HAP-1 (cell line): ENCODE results near the gene FRMD6.
"Not testable (repeated sequence)": the region's sequence is repeated elsewhere in the genome, so short reads cannot be mapped to it uniquely, and the experiment has no call there.

ENCODE experiments used
- DNase-seq, 2 experiments: peaks; one replicate each; pipeline ENCODE4 v3.0.0-alpha.2; 2016 to 2020; ENCODE audit warnings: low spot score in 2 of 2
- H3K27me3 ChIP-seq: fragments of 250-450 bp; sonication (Bioruptor Pico); 2 replicates; pipeline ENCODE4 v1.5.1; 2020; ENCODE audit warnings: low read depth, mild to moderate bottlenecking, moderate library complexity
- H3K36me3 ChIP-seq: fragments of 250-450 bp; sonication (Bioruptor Pico); replicated peaks from 2 replicates; pipeline ENCODE4 v1.5.1; 2020; ENCODE audit warnings: mild to moderate bottlenecking
- H3K4me1 ChIP-seq: fragments of 250-450 bp; sonication (Bioruptor Pico); 2 replicates; pipeline ENCODE4 v1.5.1; 2020; ENCODE audit warnings: mild to moderate bottlenecking
- H3K4me3 ChIP-seq: fragments of 250-450 bp; sonication (Bioruptor Pico); 2 replicates; pipeline ENCODE4 v1.5.1; 2020; ENCODE audit warnings: mild to moderate bottlenecking, moderate library complexity
- H3K9me3 ChIP-seq: fragments of 250-450 bp; sonication (Bioruptor Pico); 2 replicates; pipeline ENCODE4 v1.5.1; 2020; ENCODE audit warnings: mild to moderate bottlenecking, moderate library complexity
- in situ Hi-C: fragments of 300-500 bp; cut with MboI; formaldehyde crosslinking; loops from 3 replicates; pipeline ENCODE4 v1.14.3; 2020; ENCODE audit warnings: low sequenced_read_pairs, inconsistent platforms, mixed read lengths

Gene FRMD6

DNA sequence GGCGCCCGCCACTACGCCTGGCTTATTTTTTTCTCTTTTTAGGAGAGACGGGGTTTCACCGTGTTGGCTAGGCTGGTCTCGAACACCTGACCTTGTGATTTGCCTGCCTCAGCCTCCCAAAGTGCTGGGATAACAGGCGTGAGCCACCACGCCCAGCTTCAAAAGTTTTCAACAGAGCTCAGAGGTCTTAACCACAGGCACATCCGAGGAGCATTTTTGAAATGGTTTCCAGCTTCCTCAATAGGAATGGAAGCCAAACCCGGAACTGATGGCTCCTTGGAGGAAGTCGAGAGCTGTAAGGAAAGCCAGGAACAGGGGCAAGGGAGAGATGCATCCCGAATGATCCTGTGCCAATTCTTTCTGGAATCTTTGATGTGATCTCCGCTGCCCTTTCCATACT, 114.0 kb downstream of the FRMD6 start:
- H3K4me1 ChIP-seq, H3K27me3 ChIP-seq, in situ Hi-C loops, H3K4me3 ChIP-seq, H3K36me3 ChIP-seq, DNase-seq, H3K9me3 ChIP-seq: not testable (repeated sequence)

DNA sequence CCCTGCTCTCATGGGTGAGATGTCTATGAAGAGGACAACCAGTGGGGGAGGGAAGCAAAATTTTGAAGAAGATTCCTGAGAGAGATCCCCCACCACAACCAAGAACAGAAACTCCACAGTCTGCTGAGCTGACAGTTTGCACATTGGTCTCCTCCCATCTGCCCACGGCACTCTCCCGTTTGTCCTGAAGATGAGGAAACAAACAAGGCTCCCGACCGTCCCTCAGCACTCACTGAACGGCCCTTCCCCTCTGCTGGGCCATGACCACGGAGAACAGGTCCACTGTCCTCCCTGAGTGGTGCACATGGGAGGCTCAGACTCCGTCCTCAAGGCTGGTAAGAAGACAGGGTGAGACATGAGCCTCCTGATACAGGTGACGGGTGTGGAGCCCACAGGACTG, 114.9 kb downstream of the FRMD6 start:
- H3K27me3 ChIP-seq, H3K4me1 ChIP-seq, H3K9me3 ChIP-seq, H3K4me3 ChIP-seq, in situ Hi-C loops, H3K36me3 ChIP-seq, DNase-seq: not testable (repeated sequence)

DNA sequence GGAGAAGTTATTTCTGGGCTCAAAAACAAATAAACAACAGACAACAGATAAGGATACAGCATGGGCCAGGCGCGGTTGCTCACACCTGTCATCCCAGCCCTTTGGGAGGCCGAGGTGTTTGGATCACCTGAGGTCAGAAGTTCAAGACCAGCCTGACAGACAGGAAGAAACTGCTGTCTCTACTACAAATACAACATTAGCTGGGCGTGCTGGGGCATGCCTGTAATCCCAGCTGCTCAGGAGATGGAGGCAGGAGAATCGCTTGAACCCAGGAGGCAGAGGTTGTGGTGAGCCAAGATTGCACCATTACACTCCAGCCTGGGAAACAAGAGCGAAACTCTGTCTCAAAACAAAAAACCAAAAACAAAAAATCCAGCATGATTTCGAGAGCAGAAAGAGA, 117.6 kb downstream of the FRMD6 start:
- in situ Hi-C loops, H3K9me3 ChIP-seq, DNase-seq, H3K4me1 ChIP-seq, H3K4me3 ChIP-seq, H3K36me3 ChIP-seq, H3K27me3 ChIP-seq: not testable (repeated sequence)

DNA sequence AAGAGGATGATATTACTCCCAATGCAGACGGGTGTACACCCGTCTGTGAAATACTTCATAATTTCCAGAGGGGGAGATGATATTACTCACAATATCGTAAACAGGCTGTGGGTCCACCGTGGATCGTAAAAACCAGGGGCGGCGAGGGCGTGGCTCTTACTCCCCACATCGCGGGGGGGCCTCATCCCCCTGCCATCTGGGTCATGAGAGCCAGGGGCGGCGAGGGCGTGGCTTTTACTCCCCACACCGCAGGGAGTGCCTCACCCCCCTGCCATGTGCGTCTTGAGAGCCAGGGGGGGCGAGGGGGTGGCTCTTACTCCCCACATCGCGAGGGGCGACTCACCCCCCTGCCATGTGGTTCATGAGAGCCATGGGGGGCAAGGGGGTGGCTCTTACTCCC, 122.5 kb downstream of the FRMD6 start:
- H3K27me3 ChIP-seq = no peaks in the 10 kb centered on the region
- no peak overlapping the region for H3K4me3 ChIP-seq
- no peak for DNase-seq
- no peaks in the 10 kb centered on the region for H3K9me3 ChIP-seq
- no peaks in the 10 kb centered on the region for H3K36me3 ChIP-seq
- no peaks in the 10 kb centered on the region for H3K4me1 ChIP-seq
- in situ Hi-C loops = loop anchor here (10.0 kb wide), 1 partner anchor 119 kb away; the partner anchor contains the start of gene FRMD6

DNA sequence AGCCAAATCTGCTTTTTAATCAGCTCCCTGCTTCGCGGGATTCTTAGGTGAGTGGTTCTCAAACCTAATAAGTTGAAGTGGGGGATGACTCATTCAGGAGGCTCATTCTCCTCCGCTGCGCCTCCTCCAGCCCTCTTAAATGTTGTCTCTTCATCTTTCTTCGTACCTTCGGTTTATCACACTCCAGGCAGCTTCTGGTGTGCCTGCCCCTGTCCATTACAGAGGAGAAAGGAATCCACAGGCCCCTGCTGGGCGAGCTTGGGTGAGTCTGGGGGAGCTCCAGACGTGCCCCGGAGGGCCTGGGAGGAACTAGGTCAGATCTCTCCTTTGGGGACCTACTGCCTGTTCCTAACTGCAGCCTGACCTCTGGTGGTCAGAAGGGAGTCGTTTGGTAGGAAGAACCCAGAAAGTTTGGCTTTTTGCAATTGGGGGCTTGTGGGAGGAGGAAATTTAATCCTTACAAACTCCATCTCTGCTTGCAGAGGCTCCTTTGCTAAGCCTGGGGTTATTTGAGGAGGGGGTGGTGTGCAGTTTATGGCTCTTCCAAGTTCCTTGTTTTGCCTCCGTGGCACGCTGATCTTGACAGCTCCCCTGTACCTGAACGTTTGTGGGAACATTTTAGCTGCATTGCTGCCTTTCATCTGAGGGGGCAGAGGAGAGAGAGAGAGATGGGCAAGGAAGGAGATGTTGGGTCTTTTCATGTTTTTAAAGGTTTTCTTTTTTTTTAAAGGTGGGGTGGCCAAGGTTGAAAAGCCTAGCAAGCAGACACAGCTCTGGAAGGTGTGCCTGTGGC, 124.6 kb downstream of the FRMD6 start:
- peak; percentile 60 to 78 for DNase-seq
- no peak overlapping the region for H3K4me3 ChIP-seq
- in situ Hi-C loops = loop anchor here (5.0 to 10.0 kb wide), 2 partner anchors 121 to 489 kb away; partner anchors contain the start of gene FRMD6

DNA sequence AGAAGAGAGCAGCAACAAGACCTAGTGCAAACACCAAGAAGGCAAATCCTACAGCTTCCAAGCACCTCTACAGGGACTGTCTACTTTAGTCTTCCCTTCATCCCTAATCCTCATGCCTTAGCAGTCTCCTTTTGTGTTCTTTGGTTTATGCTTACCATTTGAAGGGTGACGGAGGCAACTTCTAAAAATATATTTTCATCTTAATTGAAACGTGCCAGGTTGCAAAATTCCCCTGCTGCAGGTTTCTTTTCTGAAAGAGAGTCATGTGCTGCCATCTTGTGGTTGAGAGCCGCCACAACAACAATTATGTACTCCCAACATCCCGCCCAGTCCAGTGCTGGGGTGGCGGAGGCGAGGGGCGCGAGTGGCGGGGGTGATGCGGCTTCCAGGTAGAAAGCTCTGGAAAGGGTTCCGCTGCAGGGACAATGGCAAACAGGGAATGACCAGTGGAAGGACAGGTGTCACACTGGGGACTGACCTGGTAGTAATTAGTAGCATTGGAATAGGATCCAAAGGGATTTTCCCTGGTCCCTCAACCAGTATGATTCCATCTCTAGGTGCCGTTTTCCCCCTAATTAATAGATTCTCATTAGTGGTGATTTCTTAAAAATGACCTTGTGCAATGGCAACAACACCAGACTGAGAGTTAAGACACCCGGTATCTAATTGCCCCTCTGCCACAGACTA, 128.4 kb downstream of the FRMD6 start:
- H3K4me1 ChIP-seq = no peaks in the 10 kb centered on the region; the same call in 1 of the 2 replicates
- in situ Hi-C loops = no loop called here
- no peak overlapping the region for H3K4me3 ChIP-seq
- no peaks in the 10 kb centered on the region for H3K9me3 ChIP-seq
- H3K36me3 ChIP-seq = no peaks in the 10 kb centered on the region
- peaks cover 17% of the 10 kb centered on the region for H3K27me3 ChIP-seq
- DNase-seq = peak; percentile 69 to 84

More for the DNA sequence above, 124.6 kb downstream of the FRMD6 start:
- H3K9me3 ChIP-seq = no peaks in the 10 kb centered on the region
- no peaks in the 10 kb centered on the region for H3K36me3 ChIP-seq
- no peaks in the 10 kb centered on the region; the same call in 1 of the 2 replicates for H3K4me1 ChIP-seq
- peaks cover 3% of the 10 kb centered on the region; the same call in 1 of the 2 replicates for H3K27me3 ChIP-seq
